ENCODE measurements around the gene WDFY2.

- TF ChIP-seq EZH2phosphoT487 (IDR thresholded peaks at IDR 0.05; ENCODE audit: insufficient read depth, low read depth) (no peak), EZH2 (IDR thresholded peaks at IDR 0.05; ENCODE audit: insufficient read depth, poor library complexity, severe bottlenecking) (no peak)
Measured at GRCh38 chr13:51734786-51735185, 150.5 kb downstream of the WDFY2 start.

Data from GM23248 (cell line).